H9 (cell line): ENCODE results near the gene KLHL3. TPM values are rescaled to one million over a fixed set of nuclear protein-coding genes. Genes with fewer than 3 reads are reported as not detected.
"Not testable (repeated sequence)": the region's sequence is repeated elsewhere in the genome, so short reads cannot be mapped to it uniquely, and the experiment has no call there.

Experiments used
- DNase-seq: peaks from one replicate; pipeline ENCODE4 v3.0.0-alpha.2; 2017
- H2AFZ ChIP-seq: one replicate; pipeline ENCODE4 v1.6.1; 2013; ENCODE audit warnings: mild to moderate bottlenecking, low read length, control low read depth, moderate library complexity
- H2AK5ac ChIP-seq: 2 replicates; pipeline ENCODE4 v1.6.1; 2013; ENCODE audit warnings: low read length, control low read depth, mixed read lengths; ENCODE audit not compliant: insufficient read length
- H2BK120ac ChIP-seq: one replicate; pipeline ENCODE4 v1.6.1; 2013; ENCODE audit warnings: low read depth, mild to moderate bottlenecking, low read length, control low read depth, inconsistent platforms; ENCODE audit not compliant: poor library complexity, severe bottlenecking
- H2BK12ac ChIP-seq: 2 replicates; pipeline ENCODE4 v1.6.1; 2013; ENCODE audit warnings: low read length, control low read depth, mixed read lengths, low read depth; ENCODE audit not compliant: insufficient read length
- H2BK15ac ChIP-seq: 2 replicates; pipeline ENCODE4 v1.6.1; 2013; ENCODE audit warnings: low read depth, low read length, control low read depth
- H2BK20ac ChIP-seq: one replicate; pipeline ENCODE4 v1.6.1; 2013; ENCODE audit warnings: low read depth, mild to moderate bottlenecking, low read length, control low read depth, inconsistent platforms; ENCODE audit not compliant: poor library complexity, severe bottlenecking
- H2BK5ac ChIP-seq: 2 replicates; pipeline ENCODE4 v1.6.1; 2013; ENCODE audit warnings: low read length, control low read depth, mixed read lengths; ENCODE audit not compliant: insufficient read length
- H3K14ac ChIP-seq: 2 replicates; pipeline ENCODE4 v1.6.1; 2013; ENCODE audit warnings: low read length, control low read depth; ENCODE audit not compliant: insufficient read depth
- H3K18ac ChIP-seq: 2 replicates; pipeline ENCODE4 v1.6.1; 2013; ENCODE audit warnings: low read depth, mild to moderate bottlenecking, mixed read lengths, low read length, control low read depth; ENCODE audit not compliant: insufficient read length
- H3K23ac ChIP-seq: 2 replicates; pipeline ENCODE4 v1.6.1; 2013; ENCODE audit warnings: low read length, control low read depth, mixed read lengths, low read depth; ENCODE audit not compliant: insufficient read length
- H3K23me2 ChIP-seq: 2 replicates; pipeline ENCODE4 v1.6.1; 2013; ENCODE audit warnings: low read depth, mild to moderate bottlenecking, mixed read lengths, low read length, control low read depth; ENCODE audit not compliant: insufficient read length, poor library complexity, severe bottlenecking
- H3K27ac ChIP-seq: 2 replicates; pipeline ENCODE4 v1.5.1; 2013; ENCODE audit warnings: low read length, control low read depth, mixed read lengths, low read depth; ENCODE audit not compliant: insufficient read length
- H3K27me3 ChIP-seq: 2 replicates; pipeline ENCODE4 v1.6.1; 2013; ENCODE audit warnings: low read length, control low read depth, inconsistent platforms; ENCODE audit not compliant: insufficient read depth
- H3K4ac ChIP-seq: 2 replicates; pipeline ENCODE4 v1.6.1; 2013; ENCODE audit warnings: low read depth, mild to moderate bottlenecking, control low read depth, inconsistent platforms, low read length, moderate library complexity
- H3K4me1 ChIP-seq: 2 replicates; pipeline ENCODE4 v1.6.1; 2013; ENCODE audit warnings: low read length, control low read depth, inconsistent platforms; ENCODE audit not compliant: insufficient read depth
- H3K4me2 ChIP-seq: 2 replicates; pipeline ENCODE4 v1.6.1; 2013; ENCODE audit warnings: low read length, control low read depth, mixed read lengths; ENCODE audit not compliant: insufficient read length, insufficient read depth
- H3K56ac ChIP-seq: 2 replicates; pipeline ENCODE4 v1.6.1; 2013; ENCODE audit warnings: low read depth, mild to moderate bottlenecking, mixed read lengths, low read length, control low read depth; ENCODE audit not compliant: insufficient read length
- H3K79me1 ChIP-seq: 2 replicates; pipeline ENCODE4 v1.6.1; 2013; ENCODE audit warnings: low read depth, mild to moderate bottlenecking, moderate library complexity, low read length, control low read depth, inconsistent platforms; ENCODE audit not compliant: insufficient read depth, poor library complexity, severe bottlenecking
- H3K79me2 ChIP-seq: 2 replicates; pipeline ENCODE4 v1.6.1; 2013; ENCODE audit warnings: low read length, control low read depth, inconsistent platforms; ENCODE audit not compliant: insufficient read depth
- H3K9ac ChIP-seq: 2 replicates; pipeline ENCODE4 v1.6.1; 2013; ENCODE audit warnings: low read length, control low read depth, mixed read lengths; ENCODE audit not compliant: insufficient read length; ENCODE audit errors: extremely low read depth
- H3K9me3 ChIP-seq: one replicate; pipeline ENCODE4 v1.6.1; 2013; ENCODE audit warnings: low read depth, low read length, inconsistent platforms; ENCODE audit not compliant: control insufficient read depth
- H3T11ph ChIP-seq: one replicate; pipeline ENCODE4 v1.6.1; 2013; ENCODE audit warnings: mild to moderate bottlenecking, low read length, control low read depth, inconsistent platforms
- H4K20me1 ChIP-seq: one replicate; pipeline ENCODE4 v1.6.1; 2013; ENCODE audit not compliant: control insufficient read depth, insufficient read length, insufficient read depth
- H4K5ac ChIP-seq: 2 replicates; pipeline ENCODE4 v1.6.1; 2013; ENCODE audit warnings: low read depth, mild to moderate bottlenecking, mixed read lengths, low read length, control low read depth; ENCODE audit not compliant: insufficient read length
- H4K8ac ChIP-seq: replicated peaks from 2 replicates; pipeline ENCODE4 v1.6.1; 2013; ENCODE audit warnings: low read length, control low read depth, mixed read lengths, low read depth; ENCODE audit not compliant: insufficient read length
- H4K91ac ChIP-seq: 2 replicates; pipeline ENCODE4 v1.6.1; 2013; ENCODE audit warnings: low read depth, mild to moderate bottlenecking, moderate library complexity, mixed read lengths, low read length, control low read depth; ENCODE audit not compliant: insufficient read length
- H3K27ac Mint-ChIP-seq, 3 experiments: 2 replicates in 2 of 3; 3 replicates in 1 of 3; pipeline ENCODE4 v1.8.0; 2020 to 2021; ENCODE audit warnings: mixed read lengths in 3 of 3, mild to moderate bottlenecking in 1 of 3, moderate library complexity in 1 of 3
- H3K27me3 Mint-ChIP-seq: 2 replicates; pipeline ENCODE4 v1.8.0; 2021; ENCODE audit warnings: low read depth, mild to moderate bottlenecking, moderate library complexity, mixed read lengths
- H3K36me3 Mint-ChIP-seq, 3 experiments: 2 replicates in 2 of 3; 3 replicates in 1 of 3; pipeline ENCODE4 v1.8.0; 2020 to 2021; ENCODE audit warnings: low read depth in 3 of 3, mixed read lengths in 3 of 3; ENCODE audit not compliant: insufficient read depth in 1 of 3
- H3K4me1 Mint-ChIP-seq, 2 experiments: 2 replicates each; pipeline ENCODE4 v1.8.0; 2020; ENCODE audit warnings: mixed read lengths in 2 of 2
- H3K4me3 Mint-ChIP-seq, 2 experiments: 2 replicates in 1 of 2; 3 replicates in 1 of 2; pipeline ENCODE4 v1.8.0; 2020 to 2021; ENCODE audit warnings: mild to moderate bottlenecking in 2 of 2, mixed read lengths in 2 of 2, moderate library complexity in 1 of 2
- H3K9me3 Mint-ChIP-seq, 2 experiments: 2 replicates in 1 of 2; 3 replicates in 1 of 2; pipeline ENCODE4 v1.8.0; 2020; ENCODE audit warnings: mild to moderate bottlenecking in 2 of 2, mixed read lengths in 2 of 2, moderate library complexity in 1 of 2
- CTCF ChIP-seq: fragments of 200-600 bp; sonication (generic); conservative IDR thresholded peaks from 3 replicates; pipeline ENCODE4 v1.8.0; 2021; ENCODE audit warnings: antibody characterized with exemption, mild to moderate bottlenecking
- WGBS: extraction: QIAGEN DNeasy Blood & Tissue Kit; methylation state at CpG from one replicate; pipeline ENCODE4 v1.1.7; 2013; ENCODE audit warnings: missing lambda C conversion rate, low lambda C conversion rate, mixed read lengths; ENCODE audit not compliant: insufficient read length; ENCODE audit errors: extremely low coverage; 5-methylcytosine and 5-hydroxymethylcytosine counted together
- total RNA-seq: library from RNA; stranded (reverse); gene quantifications from 2 replicates; pipeline ENCODE4 v1.2.1, GENCODE V29; 2021

Gene KLHL3
- total RNA-seq, 1 experiment from 2014 or later: 12.8 TPM

- no peak overlapping the region for H3K4me3 Mint-ChIP-seq
These were observed 89.1 kb downstream of the KLHL3 start for GRCh38 chr5:137646761-137647160.

GRCh38 chr5:137643081-137643480, 92.8 kb downstream of the KLHL3 start:
- H2BK20ac ChIP-seq, H2BK120ac ChIP-seq, H3K9ac ChIP-seq, H3K4ac ChIP-seq, H3K23me2 ChIP-seq, H3K4me1 ChIP-seq, H2BK15ac ChIP-seq, H4K5ac ChIP-seq, H3K27me3 ChIP-seq, DNase-seq, H3K79me2 ChIP-seq, H4K20me1 ChIP-seq, H3K14ac ChIP-seq, H3K27ac ChIP-seq, H3K23ac ChIP-seq, H3K56ac ChIP-seq, H4K8ac ChIP-seq, H4K91ac ChIP-seq, H3K4me1 Mint-ChIP-seq, H3K4me2 ChIP-seq, H3K27me3 Mint-ChIP-seq, H3K4me3 Mint-ChIP-seq, H3K9me3 Mint-ChIP-seq, H2BK12ac ChIP-seq, H3K27ac Mint-ChIP-seq, H3K79me1 ChIP-seq, H2AK5ac ChIP-seq, H2BK5ac ChIP-seq, H3T11ph ChIP-seq, H3K18ac ChIP-seq, H2AFZ ChIP-seq, H3K9me3 ChIP-seq: not testable (repeated sequence)
- no CpG with 5 or more reads among the region's 2 CpGs for WGBS
- H3K36me3 Mint-ChIP-seq: peaks cover 9 to 29% (median 18%) of the 10 kb centered on the region in 3 experiments

More at GRCh38 chr5:137646761-137647160, 89.1 kb downstream of the KLHL3 start:
- H2BK5ac ChIP-seq: no peak overlapping the region
- H2BK15ac ChIP-seq: no peak overlapping the region
- H3K4me1 Mint-ChIP-seq: no peaks in the 10 kb centered on the region
- no peaks in the 10 kb centered on the region for H3K9me3 ChIP-seq
- no peaks in the 10 kb centered on the region for H3K23me2 ChIP-seq
- no peak overlapping the region for H2AFZ ChIP-seq
- H3K18ac ChIP-seq: no peak overlapping the region
- H3K4ac ChIP-seq: no peak overlapping the region
- peaks cover 3 to 8% of the 10 kb centered on the region in 2 experiments; a peak in 2 of 5 replicates for H3K9me3 Mint-ChIP-seq
- no peak overlapping the region for H3K27ac ChIP-seq
- H2BK20ac ChIP-seq: no peak overlapping the region
- H2BK120ac ChIP-seq: no peak overlapping the region
- no peak overlapping the region for H3K4me2 ChIP-seq
- H3K56ac ChIP-seq: no peak overlapping the region
- no peak overlapping the region for H3T11ph ChIP-seq
- DNase-seq: no peak
- no peaks in the 10 kb centered on the region for H3K27me3 Mint-ChIP-seq
- WGBS: no CpG with 5 or more reads among the region's 2 CpGs
- no peak overlapping the region for H2BK12ac ChIP-seq
- H2AK5ac ChIP-seq: no peak overlapping the region
- H4K91ac ChIP-seq: no peak overlapping the region
- no peak for TF ChIP-seq CTCF
- no peaks in the 10 kb centered on the region for H3K79me2 ChIP-seq
- no peaks in the 10 kb centered on the region for H4K20me1 ChIP-seq
- H3K36me3 Mint-ChIP-seq: peaks cover 4 to 21% (median 6%) of the 10 kb centered on the region in 3 experiments; a peak in 5 of 7 replicates
- no peak overlapping the region for H4K8ac ChIP-seq
- H3K27ac Mint-ChIP-seq: no peak overlapping the region
- H3K79me1 ChIP-seq: no peaks in the 10 kb centered on the region
- H3K14ac ChIP-seq: no peak overlapping the region
- H3K23ac ChIP-seq: no peak overlapping the region
- H3K4me1 ChIP-seq: no peaks in the 10 kb centered on the region
- H3K27me3 ChIP-seq: no peaks in the 10 kb centered on the region
- H4K5ac ChIP-seq: no peak overlapping the region
- peak overlapping the region; percentile 8 for H3K9ac ChIP-seq
